Measurements from ENCODE around the gene CRYGB.
A peak's percentile ranks its signal among the peaks of the same experiment; 100 is the strongest.

CRYGB gene

DNA sequence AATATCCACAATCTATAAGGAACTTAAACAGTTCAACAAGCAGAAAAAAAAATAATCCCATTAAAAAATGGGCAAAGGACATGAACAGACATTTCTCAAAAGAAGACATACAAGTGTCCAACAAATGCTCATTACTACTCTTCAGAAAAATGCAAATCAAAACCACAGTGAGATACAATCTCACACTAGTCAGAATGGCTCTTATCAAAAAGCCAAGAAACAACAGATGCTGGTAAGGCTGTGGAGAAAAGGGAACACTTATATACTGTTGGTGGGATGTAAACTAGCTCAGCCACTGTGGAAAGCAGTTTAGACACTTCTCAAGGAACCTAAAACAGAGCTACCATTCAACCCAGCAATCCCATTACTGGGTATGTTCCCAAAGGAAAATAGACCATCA is 7.2 kb upstream of the CRYGB start:
- no peak for TF ChIP-seq CTCF (IDR thresholded peaks at IDR 0.05; ENCODE audit: low read depth, low read length)
- DNase-seq (ENCODE audit: low read depth in 2 of 2): no peak
- no peak overlapping the region for H3K4me3 ChIP-seq (replicated peaks in 1 of 2; ENCODE audit: low read depth in 2 of 2, low read length in 2 of 2)

DNA sequence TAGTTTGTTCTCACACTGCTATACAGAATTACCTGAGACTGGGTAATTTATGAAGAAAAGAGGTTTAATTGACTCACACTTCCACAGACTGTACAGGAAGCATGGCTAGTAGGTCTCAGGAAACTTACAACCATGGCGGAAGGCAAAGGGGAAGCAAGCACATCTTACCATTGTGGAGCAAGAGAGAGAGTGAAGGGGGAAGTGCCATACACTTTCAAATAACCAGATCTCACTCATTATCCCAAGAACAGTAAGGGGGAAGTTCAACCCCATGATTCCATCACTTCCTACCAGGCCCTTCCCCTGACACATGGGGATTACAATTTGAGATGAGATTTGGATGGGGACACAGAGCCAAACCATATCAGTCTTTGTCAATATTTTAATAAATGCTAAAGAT is 5.0 kb upstream of the CRYGB start:
- DNase-seq (ENCODE audit: low read depth in 2 of 2): no peak
- TF ChIP-seq CTCF (IDR thresholded peaks at IDR 0.05; ENCODE audit: low read depth, low read length): no peak
- H3K4me3 ChIP-seq (replicated peaks in 1 of 2; ENCODE audit: low read depth in 2 of 2, low read length in 2 of 2): no peak overlapping the region

DNA sequence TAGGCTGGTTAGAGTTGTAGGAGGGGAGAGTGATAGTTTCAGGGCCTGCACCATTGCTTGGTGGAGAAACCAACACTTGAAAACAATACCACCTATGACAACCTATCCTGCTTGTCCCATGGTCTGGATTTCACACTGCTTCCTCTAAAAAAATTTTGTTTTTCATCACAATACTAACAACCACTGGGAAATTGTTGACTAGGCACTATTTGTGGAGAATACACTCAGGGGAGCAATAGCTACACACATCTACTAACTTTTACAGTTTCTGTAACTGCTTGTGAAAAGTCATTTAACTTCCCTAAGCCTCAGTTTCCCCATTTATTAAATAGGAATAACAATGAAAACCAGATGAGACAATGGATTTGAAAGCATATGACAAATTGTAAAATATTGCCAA is 4.1 kb upstream of the CRYGB start:
- DNase-seq (ENCODE audit: low read depth in 2 of 2): no peak
- TF ChIP-seq CTCF (IDR thresholded peaks at IDR 0.05; ENCODE audit: low read depth, low read length): no peak
- no peak overlapping the region for H3K4me3 ChIP-seq (replicated peaks in 1 of 2; ENCODE audit: low read depth in 2 of 2, low read length in 2 of 2)

DNA sequence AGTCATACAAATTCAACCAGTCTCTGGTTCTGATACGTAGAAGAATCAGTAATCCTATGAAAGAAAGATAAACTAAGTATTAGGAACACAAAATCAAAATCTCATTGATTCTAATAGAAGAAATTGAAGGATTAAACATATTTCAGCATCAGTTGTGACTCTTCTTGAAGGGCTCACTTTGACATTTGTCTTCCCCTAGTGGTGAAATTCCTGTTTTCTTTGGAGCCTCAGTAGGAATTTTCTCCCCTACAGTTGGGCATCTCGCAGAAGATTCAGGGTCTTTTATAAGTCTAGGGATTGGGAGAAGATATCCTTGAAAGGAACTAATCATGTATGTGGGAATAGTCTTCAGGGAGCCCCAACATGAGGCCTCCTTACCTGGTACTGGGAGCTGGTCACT is 2.8 kb upstream of the CRYGB start:
- peak; percentile 13 for TF ChIP-seq CTCF (IDR thresholded peaks at IDR 0.05; ENCODE audit: low read depth, low read length)
- no peak for DNase-seq (ENCODE audit: low read depth in 2 of 2)
- no peak overlapping the region for H3K4me3 ChIP-seq (replicated peaks in 1 of 2; ENCODE audit: low read depth in 2 of 2, low read length in 2 of 2)

GRCh38 chr2:208147759-208148158 is 1.8 kb upstream of the CRYGB start:
- no peak for TF ChIP-seq CTCF (IDR thresholded peaks at IDR 0.05; ENCODE audit: low read depth, low read length)

DNA sequence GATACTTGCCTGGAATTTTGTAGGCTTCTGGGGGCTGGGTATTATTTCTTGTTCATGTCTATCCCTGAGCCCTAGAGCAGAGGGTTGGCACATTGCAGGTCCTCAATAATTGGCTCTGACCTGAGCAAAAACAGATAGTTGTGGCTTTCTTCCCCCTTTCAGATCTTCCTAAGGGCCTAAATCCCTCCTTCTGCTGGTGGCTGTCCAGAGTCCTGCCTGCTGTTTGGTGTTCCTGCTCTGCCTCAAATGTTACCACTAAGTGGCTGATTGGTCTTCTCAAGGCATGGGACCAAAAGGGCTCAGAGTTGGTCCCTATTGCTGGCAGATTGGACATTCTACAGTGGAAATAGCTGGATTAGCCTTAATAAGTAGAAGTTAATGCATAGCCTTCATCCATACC is 1.1 kb upstream of the CRYGB start:
- no peak for DNase-seq (ENCODE audit: low read depth in 2 of 2)
- no peak overlapping the region for H3K4me3 ChIP-seq (replicated peaks in 1 of 2; ENCODE audit: low read depth in 2 of 2, low read length in 2 of 2)
- no peak for TF ChIP-seq CTCF (IDR thresholded peaks at IDR 0.05; ENCODE audit: low read depth, low read length)

More at GRCh38 chr2:208147759-208148158, 1.8 kb upstream of the CRYGB start:
- no peak for DNase-seq (ENCODE audit: low read depth in 2 of 2)
- no peak overlapping the region for H3K4me3 ChIP-seq (replicated peaks in 1 of 2; ENCODE audit: low read depth in 2 of 2, low read length in 2 of 2)
